ENCODE measurements around the gene NAT9.

The NAT9 gene

GRCh38 chr17:74742978-74743545 lies 33.1 kb downstream of the NAT9 start:
- DNase-seq = no peak

DNA sequence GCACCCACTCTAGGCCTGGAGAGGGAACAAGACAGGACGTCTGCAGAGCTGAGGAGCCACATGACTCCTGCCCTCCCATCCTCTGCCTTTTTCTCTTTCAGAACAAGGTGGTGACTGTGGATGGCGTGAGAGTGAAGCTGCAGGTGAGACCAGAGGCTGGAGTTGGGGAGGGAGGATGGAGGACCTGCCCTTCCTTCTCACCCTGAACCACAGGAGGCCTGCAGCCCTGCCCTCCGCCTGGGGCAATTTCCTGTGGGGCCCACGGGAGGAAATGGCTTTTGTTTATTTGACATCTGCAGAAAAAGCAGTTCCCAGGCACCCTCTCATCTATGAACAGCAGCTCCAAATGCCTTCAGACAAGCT lies 34.0 kb downstream of the NAT9 start:
- DNase-seq = no peak

- no peak for DNase-seq
Observed at GRCh38 chr17:74740641-74741387, 35.3 kb downstream of the NAT9 start.

GRCh38 chr17:74740173-74740572 lies 36.0 kb downstream of the NAT9 start:
- no peak for DNase-seq

DNA sequence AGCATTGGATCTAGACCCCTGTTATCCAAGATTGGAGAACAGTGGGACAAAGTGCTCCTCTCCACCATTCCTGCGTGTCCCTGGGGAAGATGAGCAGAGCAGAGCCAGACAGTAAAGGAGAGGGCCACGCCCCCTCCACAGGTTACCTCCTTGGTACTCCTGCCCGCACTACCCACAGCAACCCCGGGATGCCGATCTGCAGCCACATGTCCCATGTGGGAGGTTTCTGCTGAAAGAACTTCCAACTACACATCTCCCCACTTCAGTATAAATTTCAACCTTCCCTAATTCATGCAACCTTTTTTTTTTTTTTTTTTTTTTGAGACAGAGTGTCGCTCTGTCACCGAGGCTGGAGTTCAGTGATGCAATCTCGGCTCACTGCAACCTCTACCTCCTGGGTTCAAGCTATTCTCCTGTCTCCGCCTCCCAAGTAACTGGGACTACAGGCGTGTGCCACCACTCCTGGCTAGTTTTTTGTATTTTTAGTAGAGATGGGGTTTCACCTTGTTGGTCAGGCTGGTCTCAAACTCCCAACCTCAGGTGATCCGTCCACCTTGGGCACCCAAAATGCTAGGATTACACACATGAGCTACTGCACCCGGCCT lies 36.8 kb downstream of the NAT9 start:
- DNase-seq = no peak

- DNase-seq = peak; percentile 86
Observed at GRCh38 chr17:74738051-74738996, 37.8 kb downstream of the NAT9 start.

GRCh38 chr17:74737299-74738050 lies 38.7 kb downstream of the NAT9 start:
- peak; percentile 67 for DNase-seq

DNA sequence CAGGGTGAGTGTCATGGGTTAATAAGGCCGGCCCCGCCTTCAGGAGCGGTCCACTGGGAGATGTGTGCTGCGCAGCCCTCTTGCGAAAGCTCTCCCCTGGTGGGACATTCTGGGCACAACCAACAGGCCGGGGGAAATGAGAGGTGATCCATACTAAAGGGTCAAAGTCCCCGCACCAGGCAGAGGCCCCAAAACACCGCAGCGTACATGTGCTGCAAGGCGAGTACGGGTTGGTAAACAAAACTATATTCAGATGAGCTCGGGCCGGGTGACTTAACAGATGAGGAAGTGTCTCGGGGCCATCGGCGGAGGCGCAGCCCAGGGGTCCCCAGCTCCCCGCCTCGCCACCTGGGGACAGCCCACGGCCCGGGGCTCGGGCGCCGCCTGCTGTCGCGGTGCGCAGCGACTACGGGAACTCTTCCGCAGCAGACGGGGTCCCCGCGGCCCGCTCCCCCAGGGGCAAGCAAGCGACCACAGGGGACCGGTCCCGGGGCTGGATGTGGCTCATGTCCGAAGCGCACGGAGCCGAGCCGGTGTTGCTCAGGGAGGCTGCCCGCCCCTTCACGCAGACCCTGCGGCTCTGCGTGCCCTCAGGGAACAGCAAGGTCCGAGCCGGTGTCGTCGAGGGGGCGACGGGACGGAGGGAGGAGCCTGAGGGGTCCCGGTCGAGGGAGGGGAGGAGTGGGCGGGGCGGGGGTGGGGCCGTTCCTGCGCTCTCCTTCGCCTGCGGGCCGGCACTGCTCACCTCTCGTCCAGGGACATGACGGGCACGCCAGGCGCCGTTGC lies 39.4 kb downstream of the NAT9 start, which contains the start of gene RAB37:
Gene RAB37, plus strand, starts transcription at position 744 of the 786 bp plus-strand sequence. Its CDS starts 17 bp downstream, at position 761.
- peak; percentile 65 for DNase-seq

GRCh38 chr17:74734256-74734655 lies 41.9 kb downstream of the NAT9 start:
- no peak for DNase-seq

GRCh38 chr17:74733365-74734122 lies 42.6 kb downstream of the NAT9 start:
- DNase-seq = no peak

DNA sequence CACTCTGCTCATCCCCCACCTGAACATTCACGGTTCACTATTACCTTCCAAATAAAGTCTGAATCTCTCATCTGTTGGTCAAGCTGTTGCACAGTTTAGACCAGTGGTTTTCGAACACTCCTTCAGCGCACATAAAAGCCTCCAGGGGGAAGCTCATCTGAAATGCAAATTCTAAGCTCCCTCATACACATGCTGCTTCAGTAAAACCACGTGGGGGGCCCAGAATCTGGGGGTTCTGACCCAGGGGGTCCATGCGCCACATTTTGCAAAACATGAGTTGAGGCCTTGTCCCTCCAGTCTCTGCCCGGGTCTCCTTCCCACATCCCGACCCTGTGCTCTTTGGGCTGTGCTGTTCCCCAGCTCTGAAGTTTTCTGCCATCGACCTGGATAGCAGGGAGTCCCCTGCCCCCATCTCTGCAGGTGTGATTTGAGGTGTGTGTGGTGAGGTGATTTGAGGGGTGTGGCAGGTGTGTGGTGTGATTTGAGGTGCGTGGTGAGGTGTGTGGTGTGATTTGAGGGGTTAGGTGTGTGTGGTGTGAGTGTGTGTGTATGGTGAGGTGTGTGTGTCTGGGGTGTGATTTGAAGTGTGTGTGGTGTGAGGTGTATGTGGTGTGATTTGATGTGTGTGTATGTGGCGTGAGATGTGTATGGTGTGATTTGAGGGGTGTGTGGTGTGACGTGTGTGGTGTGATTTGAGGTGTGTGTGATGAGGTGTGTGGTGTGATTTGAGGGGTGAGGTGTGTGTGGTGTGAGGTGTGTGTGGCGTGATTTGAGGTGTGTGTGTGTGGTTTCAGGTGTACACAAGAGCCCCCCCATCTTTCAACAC lies 43.9 kb downstream of the NAT9 start:
- no peak for DNase-seq

GRCh38 chr17:74731347-74731605 lies 44.9 kb downstream of the NAT9 start:
- no peak for DNase-seq

- DNase-seq = no peak
Observed at GRCh38 chr17:74730491-74731346, 45.4 kb downstream of the NAT9 start.

DNA sequence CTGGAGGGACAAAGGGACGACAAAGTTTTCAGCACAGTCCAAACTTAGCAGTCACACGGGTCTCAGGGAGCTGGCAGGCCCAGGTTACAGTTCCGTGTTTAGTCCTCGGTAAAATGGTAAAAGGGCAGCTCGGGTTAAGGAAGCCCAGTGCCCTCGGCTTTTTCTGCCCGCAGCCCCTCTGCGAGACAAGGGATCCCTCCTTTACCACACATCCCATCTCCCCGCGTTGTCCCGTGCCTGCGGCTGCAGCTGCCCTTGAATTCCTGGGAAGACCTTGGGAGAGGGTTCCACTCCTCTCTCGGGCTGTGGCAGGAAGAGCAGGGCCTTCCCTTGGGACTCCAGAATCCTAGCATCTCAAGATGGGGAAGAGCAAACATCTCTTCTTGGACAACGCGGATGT lies 46.3 kb downstream of the NAT9 start:
- no peak for DNase-seq

- no peak for DNase-seq
Observed at GRCh38 chr17:74729368-74729767, 46.8 kb downstream of the NAT9 start.

DNA sequence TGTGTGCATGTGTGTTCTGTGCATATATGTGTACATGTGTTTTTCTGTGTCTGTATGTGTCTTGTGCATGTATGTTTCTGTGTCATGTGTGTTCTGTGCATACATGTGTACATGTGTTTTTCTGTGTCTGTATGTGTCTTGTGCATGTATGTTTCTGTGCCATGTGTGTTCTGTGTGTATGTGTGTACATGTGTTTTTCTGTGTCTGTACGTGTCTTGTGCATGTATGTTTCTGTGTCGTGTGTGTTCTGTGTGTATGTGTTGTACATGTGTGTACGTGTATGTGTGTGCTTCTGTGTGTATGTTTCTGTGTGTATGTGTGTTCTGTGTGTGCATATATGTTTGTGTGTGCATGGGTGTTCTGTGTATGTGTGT lies 47.5 kb downstream of the NAT9 start:
- no peak for DNase-seq

DNA sequence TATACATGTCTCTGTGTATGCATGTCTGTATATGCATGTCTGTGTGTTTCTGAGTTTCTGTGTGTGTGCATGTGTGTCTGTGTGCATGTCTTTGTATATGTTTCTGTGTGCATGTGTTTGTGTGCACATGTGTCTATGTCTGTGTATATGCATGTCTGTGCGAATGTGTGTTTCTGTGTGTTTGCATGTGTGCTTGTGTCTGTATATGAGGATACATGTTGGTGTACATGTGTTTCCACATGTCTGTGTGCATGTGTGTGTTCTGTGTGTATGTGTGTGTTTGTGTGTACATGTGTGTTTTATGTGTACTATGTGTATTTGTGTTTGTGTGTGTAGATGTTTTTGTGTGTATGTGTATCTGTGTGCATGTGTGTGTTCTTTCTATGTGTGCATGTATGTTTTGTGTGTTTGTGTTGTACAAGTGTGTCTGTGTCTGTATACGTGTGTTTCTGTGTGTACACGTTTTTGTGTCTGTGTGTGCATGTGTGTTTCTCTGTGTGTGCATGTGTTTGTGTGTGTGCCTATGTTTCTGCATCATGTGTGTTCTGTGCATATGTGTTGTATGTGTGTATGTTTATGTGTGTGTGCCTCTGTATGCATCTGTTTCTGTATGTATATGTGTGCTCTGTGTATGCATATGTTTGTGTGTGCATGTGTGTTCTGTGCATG lies 48.0 kb downstream of the NAT9 start:
- DNase-seq = no peak

DNA sequence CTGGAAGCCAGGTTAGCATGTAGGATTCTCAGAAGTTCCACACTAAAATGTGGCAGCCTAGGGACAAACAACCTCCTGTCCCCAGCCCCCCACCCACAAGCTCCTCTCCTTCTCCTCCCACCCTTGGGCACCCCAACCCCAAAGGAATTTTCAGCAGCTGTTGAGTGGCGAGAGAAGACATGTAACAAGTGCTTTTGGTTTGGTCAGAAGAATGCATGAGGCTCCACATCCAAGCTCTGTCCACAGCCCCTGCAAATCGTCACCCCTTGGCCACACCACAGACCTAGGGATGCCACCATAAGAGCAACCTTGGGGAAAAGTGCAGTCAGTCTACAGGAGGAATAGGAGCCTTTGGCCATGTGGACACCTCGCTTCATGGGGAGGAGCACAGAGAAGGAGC lies 51.0 kb downstream of the NAT9 start:
- no peak for DNase-seq

DNA sequence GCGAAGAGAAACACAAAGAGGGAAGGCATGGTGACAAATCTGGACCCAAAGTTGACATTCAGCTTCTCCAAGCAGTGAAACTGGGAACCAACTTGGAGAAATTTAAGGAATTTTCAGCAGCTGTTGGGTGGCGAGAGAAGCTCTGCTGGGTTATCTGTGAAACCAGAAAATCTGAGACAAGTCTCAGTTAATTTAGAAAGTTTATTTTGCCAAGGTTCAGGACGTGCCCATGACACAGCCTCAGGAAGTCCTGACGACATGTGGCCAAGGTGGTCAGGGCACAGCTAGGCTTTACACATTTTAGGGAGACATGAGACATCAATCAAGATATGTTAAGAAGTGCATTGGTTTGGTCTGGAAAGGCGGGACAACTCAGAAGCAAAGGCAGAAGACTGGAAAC lies 52.3 kb downstream of the NAT9 start:
- no peak for DNase-seq

Data from hematopoietic multipotent progenitor cell treated with erythropoietin and hydrocortisone succinate and interleukin-3 and kit ligand, for 8 days (in vitro differentiated cells).